Midbrain (tissue), 1 donor: Measurements from ENCODE around the gene EHMT1.
"Not testable (repeated sequence)": the region's sequence is repeated elsewhere in the genome, so short reads cannot be mapped to it uniquely, and the experiment has no call there.

ENCODE experiments used
- DNase-seq: peaks from one replicate; lab custom pipeline; 2025; lab: John Stamatoyannopoulos, UW

EHMT1 gene

DNA sequence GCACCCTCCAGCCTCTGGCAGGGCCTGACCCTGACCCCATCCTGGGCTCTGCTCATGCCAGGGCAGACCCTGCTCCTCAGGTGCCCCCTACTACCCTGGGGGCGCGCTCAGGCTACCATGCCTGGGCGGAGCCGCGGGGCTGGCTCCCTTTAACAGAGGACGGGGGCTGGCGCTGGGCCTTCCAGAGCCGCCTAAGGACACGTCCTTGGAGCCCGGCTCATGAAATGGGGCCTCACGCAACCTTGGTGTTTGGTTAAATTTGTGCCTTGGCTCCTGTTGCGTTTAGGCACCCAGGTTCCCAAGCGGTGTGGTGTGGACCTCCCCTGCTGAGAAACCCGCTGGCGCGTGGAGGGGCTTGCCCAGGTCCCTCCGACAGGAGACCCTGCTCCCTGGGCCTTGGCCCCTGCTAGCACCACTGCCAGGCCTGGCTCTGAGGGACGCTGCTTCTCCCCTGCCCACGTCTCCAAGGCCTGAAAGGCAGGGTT, 3.4 kb upstream of the EHMT1 start:
- no peak for DNase-seq

DNA sequence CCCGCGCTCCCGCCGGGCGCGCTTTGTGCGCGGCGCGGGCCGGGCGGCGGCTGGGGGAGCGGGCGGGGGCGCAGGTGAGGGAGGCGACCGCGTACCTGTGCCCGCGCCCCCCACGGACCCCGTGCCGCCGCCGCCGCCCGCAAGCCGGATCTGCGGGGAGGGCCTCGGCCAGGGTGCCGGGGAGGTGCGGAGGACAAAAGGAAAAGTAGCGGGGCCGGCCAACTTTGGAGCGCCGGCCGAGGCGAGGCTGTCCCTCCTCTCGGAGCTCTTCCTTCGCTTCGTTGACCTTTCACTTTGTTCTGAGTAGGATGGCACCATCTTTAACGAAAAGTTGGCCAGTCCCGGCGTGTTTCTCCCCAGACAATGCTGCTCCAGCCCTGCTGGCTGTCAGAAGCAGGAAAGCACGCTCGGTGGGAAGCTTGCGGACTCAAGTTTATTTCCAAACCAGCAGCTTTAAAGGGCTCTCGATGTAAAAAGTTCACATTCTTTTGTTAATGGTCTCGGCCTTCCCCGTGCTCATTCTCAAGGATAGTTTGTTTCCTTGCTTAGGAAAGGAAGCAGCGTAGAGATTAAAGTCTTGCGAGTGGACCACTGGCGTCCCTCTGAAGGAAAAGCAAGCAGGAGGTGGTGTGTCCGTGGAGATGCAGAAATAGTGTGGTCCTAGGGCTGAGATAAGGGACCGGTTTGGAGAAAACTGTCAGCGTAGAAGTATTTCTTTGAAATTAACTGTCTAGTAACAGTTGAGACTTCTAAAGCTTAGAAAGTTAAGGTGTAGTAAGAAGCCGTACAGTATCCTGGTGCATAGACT, 639 bp downstream of the EHMT1 start:
- peak; percentile 32 for DNase-seq

DNA sequence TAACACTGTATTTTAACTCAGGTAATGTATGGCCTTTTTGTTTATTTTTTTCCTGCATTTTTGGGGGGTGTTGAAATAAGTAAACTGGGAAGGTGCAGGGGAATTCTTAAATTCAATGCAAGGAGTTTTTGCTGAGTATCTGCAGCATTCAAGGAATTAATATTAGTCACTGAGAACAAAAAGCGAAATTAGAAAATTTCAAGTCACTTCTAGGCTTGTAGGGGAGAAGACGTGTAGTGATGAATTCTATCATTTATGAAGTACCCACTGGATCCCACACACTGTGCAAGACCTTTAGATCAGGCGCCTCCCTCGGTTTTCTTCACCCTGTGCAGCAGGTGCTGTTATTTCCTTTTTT, 1.2 kb downstream of the EHMT1 start:
- no peak for DNase-seq

DNA sequence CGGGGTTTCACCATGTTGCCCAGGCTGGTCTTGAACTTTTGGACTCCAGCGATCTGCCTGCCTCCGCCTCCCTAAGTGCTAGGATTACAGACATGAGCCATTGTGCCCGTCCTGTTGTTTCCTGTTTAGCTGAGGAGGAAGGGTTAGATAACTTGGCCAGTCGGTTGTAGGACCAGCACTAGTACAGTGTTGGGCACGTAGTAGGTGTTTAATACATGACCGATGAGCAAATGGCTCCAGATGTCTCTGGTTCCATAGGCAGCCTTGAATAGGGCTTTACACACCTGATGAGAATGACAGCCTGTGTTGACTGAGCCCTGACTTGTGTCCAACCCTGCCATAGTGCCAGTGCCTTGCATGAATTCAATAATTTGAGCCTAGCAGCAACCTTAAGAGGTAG, 1.8 kb downstream of the EHMT1 start:
- no peak for DNase-seq

DNA sequence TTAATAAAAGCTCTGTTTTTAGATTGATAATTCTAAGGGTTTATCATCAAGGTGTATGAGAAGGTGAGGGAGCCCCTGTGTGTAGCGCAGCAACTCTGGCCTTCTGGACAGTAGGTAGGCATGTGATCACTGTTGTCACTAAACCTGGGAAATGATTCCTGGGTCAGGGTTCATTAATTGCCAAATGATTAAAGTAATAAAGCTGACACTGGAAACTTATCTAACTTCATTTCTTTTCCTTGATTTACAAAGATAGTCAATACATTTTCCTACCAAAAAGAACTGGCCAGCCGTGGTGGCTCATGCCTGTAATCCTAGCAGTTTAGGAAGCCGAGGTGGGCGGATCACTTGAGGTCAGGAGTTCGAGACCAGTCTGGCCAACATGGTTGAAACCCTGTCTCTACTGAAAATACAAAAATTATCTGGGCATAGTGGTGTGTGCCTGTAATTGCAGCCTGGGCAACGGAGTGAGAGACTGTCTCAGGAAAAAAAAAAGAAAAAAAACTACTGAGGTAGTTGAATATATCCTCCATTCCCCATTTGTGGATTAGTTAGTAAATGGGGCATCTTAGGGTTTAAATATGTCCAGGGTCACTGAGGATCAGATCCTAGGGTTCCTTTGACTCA, 2.4 kb downstream of the EHMT1 start:
- no peak for DNase-seq

DNA sequence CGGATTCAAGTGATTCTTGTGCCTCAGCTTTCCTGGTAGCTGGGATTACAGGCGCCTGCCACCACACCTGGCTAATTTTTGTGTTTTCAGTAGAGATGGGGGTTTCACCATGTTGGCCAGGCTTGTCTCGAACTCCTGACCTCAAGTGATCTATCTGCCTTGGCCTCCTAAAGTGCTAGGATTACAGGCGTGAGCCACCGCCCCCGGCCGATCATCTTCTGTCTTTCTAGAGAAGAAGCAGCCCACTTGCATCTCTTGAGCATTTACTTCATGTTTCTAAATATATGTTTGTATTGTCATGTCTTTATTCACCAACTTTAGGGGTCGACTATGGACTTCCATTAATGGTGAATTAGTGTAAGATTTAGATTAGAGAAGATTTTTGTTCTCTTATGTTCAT, 3.4 kb downstream of the EHMT1 start:
- not testable (repeated sequence) for DNase-seq

DNA sequence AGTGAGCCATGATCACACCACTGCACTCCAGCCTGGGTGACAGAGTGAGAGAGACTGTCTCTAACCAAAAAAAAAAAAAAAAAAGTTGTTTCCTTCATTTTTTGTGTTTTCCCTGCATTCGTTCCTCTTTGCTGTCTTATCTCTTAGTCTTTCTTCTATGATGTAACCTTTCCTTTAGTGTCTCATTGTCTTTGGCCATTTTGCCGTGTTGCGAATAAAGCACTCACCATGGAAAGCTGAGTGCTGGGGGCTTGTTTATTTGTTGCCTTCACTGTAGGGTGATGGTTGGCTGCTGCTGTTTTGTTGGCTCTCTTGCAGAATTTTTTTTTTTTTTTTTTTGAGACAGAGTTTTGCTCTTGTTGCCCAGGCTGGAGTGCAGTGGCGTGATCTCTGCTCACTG, 7.7 kb downstream of the EHMT1 start:
- DNase-seq: no peak

DNA sequence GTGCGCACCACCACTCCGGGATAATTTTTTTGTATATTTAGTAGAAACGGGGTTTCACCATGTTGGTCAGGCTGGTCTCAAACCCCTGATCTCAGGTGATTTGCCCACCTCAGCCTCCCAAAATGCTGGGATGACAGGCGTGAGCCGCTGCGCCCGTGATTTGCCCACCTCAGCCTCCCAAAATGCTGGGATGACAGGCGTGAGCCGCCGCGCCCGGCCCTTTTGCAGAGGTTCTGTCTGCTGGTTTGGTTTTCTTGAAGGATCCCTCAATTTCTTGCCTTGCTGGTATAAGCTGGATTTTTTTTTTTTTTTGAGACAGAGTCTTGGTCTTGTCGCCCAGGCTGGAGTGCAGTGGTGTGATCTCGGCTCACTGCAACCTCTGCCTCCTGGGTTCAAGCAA, 8.6 kb downstream of the EHMT1 start:
- not testable (repeated sequence) for DNase-seq

DNA sequence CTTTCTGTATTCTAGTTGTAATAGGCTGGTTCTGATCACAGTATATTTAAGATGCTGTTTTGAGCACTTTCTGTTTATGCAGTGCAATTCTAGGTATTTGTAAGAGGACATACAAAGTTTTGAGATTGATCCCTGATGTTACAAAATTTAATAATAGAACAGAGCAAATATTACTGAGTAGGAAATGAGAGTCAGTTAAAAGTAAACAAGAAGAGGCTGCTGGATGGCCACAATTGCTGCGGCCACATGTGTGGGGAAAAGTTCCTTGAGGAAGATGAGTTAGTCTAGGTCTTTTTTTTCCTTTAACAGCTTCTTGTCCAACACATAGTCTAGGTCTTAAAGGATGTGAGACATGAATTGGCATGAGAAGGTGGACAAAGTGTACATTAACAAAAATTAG, 11.3 kb downstream of the EHMT1 start:
- no peak for DNase-seq

DNA sequence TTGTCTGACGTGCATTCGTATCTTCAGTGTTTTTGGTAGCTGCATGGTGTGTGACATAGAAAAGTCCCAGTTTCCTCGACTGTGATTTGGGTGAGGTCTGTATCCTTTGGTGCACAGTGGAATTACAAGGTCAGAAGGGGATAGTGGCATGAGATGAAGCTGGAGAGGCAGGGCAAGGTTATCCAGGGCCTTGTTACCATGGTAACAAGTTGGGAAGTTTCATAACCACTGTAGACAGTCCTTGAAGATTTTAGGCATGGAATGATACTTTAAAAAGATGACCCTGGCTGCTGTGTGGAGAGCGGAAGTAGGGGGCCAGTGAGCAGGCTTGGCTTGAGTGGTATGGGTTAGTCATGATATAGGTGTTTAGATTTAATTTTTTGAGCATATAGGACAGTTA, 11.9 kb downstream of the EHMT1 start:
- no peak for DNase-seq

DNA sequence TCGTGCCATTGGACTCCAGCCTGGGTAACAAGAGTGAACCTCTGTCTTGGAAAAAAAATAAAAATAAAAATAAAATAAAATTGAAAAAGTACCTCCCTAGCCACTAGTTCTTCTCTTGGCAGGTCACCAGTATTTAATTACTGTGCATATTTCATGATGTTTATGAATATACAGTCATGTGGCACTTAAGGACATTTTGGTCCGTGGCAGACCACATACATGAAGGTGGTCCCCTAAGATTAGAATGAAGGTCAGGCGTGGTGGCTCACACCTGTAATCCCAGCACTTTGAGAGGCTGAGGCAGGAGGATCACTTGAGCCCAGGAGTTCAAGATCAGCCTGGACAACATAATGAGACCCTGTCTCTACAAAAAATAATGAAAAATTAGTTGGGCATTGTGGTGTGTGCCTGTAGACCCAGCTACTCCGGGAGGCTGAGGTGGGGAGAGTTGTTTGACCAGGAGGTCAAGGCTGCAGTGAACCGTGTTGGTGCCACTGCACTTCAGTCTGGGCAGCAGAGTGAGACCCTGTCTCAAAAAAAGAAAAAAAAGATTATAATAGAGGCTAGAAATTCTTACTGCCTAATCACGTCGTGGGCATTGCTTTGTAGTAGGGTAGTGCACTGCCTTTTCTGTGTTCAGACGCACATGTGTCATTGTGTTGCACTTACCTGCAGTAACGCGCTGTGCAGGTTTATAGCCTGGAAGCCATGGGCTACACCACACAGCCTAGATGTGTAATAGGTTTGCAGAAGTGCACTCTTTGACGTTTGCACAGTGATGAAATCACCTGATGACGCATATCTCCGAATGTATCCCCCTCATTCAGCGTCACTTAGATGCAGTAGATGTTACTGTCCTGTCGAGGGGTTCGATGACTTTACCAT, 12.8 kb downstream of the EHMT1 start:
- no peak for DNase-seq

DNA sequence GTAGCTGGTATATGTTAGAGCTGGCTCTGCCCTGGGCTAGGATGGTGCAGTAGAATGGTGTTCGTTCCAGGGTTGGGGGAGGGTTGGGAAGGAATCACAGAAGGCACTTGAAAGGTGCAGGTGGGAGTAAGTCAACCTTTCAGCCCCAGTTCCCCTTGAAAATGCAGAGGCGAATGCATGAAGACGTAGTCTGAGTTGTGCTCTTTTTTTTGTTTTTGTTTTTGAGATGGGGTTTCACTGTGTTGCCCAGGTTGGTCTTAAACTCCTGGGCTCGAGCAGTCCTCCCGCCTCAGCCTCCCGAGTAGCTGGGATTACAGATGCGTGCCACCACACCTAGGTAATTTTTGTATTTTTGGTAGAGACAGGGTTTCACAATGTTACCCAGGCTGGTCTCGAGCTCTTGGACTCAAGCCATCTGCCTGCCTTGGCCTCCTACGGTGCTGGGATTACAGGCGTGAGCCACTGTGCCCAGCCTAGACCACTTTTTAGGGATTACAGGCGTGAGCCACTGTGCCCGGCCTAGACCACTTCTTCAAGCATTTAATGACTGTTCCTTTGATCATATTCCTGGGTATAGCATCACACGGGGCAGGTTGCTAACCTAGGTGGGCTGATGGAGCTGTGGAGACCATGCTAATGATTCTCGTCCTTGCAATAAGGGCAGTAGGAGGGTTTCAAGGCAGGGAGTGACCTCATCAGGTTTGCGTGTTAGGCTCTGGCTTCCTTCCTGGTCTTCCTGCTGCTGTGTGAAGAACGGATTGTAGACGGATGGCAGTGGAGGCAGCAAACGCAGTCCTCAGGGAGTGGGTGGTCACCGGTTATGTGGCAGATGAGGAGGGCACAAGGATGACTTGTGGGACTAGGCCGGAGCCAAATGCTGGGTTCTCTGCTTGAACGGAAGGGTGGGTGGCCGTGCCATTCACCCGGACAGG, 13.7 kb downstream of the EHMT1 start:
- no peak for DNase-seq

DNA sequence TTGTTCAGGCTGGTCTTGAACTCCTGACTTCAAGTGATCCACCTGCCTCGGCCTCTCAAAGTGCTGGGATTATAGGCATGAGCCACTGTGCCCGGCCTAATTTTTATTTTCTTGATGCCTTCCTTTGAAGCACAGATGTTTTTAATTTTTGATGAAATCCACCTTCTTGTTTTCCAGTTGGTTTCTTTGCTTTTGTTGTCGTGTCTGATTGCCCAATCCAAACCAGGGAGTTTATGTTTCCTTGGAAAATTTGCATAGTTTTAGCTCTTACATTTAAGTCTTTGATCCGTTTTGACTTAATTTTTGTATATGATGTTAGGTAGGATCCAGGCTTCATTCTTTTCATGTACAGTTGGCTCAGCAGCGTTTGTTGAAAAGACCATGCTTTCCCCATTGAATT, 15.2 kb downstream of the EHMT1 start:
- no peak for DNase-seq

DNA sequence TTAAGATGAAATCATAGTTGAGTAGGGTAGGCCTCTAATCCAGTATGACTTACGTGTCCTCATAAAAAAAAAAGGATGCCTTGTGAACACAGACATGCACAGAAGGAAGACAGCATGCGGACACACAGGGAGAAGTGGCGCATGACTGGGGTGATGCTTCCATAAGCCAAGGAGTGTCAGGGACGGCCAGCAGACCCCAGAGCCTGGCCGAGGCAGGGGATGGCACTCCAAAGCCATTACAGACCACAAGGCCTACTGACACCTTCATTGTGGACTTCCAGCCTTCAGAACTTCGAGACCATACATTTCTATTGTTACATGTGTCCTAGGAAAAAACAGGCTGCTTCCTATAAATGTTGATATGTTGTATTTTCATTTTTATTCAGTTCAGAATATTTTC, 19.9 kb downstream of the EHMT1 start:
- no peak for DNase-seq

DNA sequence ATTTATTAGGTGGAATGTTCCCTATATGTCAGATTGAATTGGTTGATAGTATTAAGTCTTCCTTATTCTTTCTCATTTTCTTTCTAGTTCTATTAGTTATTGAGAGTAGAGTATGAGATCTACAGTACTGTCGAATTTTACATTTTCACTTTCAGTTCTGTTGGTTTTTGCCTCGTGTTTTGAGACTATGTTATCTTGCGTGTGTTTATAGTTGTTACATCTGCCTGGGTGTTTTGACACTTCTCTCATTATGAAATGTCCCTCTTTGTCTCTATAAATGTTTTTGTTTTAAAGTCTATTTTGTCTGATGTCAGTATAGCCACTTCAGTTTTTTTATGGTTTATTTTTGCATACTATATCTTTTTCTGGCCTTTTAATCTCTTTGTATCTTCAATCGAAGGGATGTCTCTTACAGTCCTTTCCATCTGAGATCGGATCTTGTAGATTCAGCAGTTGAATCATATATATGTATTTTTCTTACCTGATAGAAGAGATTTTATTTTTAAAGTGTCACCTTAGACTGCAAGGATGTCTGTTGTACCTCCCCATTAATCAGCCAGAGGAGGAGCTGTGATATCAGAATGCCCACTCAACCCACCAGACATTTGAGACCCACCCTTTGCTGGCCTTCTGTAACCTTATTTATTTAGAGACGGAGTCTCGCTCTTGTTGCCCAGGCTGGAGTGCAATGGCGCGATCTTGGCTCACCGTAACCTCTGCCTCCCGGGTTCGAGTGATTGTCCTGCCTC, 20.7 kb downstream of the EHMT1 start:
- no peak for DNase-seq

DNA sequence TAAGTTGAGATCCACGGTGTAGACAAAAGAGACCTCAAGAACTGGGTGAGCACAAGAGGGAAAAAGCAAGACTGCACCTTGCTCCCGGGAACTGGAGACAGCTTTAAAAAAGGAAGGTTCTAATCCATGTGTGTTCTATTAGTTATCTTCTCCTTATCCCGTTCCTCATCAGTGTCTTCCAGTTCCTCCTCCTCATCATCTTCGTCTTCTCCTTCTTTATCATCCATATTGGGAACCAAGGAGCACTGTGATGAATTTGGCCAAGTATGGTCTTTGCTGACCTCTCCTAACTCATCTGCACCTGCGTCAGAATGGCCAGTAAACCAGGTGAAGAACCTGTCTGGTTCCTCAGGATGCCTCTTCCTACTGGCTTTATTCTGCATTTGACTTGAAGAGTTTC, 22.1 kb downstream of the EHMT1 start:
- DNase-seq: no peak

DNA sequence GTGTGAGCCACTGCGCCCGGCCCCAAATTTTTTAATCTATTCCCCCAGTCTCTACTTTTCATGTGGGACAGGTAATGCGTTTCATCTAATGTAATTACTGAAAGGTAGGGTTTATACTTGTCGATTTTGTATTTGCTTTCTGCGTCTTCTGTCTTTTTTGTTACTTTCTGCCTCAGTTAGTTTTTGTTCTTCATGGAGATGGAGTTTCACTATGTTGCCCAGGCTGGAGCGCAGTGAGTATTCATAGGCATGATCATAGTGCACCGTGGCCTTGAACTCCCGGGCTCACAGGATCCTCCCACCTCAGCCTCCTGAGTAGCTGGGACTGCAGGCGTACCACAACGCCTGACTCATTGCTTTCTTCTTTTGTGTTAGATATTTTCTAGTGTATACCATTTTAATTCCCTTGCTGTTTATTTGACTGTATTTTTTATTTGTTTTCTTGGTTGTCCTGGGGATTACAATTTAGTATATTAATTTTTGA, 23.4 kb downstream of the EHMT1 start:
- no peak for DNase-seq

DNA sequence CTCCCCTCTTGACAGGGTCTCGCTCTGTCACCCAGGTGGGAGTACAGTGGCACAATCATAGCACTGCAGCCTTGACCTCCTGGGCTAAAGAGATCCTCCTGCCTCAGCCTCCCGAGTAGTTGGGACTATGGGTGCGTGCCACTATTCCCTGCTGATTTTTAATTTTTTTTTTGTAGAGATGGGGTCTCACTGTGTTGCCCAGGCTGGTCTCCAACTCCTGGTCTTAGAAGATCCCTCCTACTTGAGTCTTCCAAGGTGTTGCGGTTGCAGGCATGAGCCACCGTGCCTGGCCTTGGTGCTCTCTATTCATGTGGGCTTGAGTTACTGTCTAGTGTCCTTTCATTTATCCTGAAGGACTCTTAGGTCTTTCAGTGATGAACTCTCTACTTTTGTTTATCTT, 24.1 kb downstream of the EHMT1 start:
- DNase-seq: no peak

DNA sequence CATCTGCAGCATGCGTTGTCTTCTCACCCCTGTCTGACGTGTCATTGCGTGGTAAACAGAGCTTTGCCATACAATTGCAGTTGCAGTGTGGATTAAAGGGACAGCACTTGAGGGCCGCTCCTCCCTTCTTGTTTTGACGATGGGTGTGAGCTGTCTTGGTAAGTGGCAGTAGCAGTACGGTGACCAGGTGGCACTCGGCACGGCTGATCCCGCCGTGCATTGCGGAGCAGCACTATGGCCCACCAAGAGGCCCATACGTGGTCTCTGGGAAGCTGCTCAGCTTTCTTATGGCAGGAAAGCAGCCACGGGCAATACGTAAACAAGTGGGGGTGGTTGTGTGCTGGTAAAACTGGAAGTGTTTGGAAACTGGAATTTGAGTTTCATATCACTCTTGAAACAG, 25.1 kb downstream of the EHMT1 start:
- no peak for DNase-seq

DNA sequence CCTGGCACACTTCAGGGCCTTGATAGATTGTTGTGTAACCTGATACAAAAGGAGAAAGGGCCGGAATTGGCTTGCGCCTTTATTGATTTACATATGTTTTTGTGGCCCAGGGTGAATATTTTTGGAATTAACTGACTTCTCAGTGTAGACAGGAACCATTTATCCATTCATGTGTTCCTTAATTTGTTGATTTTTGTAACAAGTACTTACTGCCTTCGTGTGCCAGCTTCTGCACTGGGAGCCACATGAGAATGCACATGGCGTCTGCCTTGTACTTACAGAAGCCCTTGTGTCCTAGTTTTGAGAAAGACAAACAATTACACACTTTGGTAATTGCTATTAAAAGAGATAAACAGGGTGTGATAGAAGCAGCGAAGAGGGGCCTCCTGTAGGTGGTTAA, 26.4 kb downstream of the EHMT1 start:
- DNase-seq: no peak

DNA sequence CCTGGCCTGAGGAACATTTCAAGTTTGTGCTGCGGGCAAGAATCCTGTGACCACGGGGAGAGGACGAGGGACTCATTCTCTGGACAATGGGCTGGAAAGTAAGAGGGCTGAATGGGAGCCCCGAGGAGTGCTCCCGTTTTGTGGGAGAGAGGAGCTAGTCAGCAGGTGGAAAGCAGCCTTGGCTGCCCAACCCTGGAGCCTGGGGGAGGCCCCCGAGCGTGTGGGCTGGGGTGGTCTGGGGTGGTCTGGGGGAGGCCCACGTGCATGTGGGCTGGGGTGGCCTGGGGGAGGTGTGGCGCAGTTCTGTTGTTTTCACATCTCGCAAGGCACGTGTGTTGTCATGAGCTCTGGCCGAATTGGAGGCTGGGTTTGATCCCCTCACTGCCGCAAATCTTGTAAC, 27.5 kb downstream of the EHMT1 start:
- no peak for DNase-seq
